HCT116 (cell line): ENCODE data around the gene HIGD1C. TPM values are rescaled to one million over a fixed set of nuclear protein-coding genes. Genes with fewer than 3 reads are reported as not detected.
"Not testable (repeated sequence)": the region's sequence is repeated elsewhere in the genome, so short reads cannot be mapped to it uniquely, and the experiment has no call there.

Source experiments
- ATAC-seq: fragments of 200-7000 bp; cut with Tn5 transposase; 2 replicates; pipeline ENCODE4 v1.9.1; 2020; ENCODE audit warnings: mild to moderate bottlenecking, moderate library complexity
- BruUV-seq: library from RNA; stranded (reverse); fragments of 400-500 nt; replicated peaks from 2 replicates; lab custom pipeline; 2021; lab: Mats Ljungman, UMichigan
- CTCF ChIA-PET: fragments of 300-600 bp; sonication (Branson Sonifier 250); formaldehyde crosslinking; loops from one replicate; lab custom pipeline; 2021; ENCODE audit warnings: antibody characterized with exemption; lab: Charles Lee
- POLR2A ChIA-PET: fragments of 300-600, 350-600 bp; sonication (Branson Sonifier 250); formaldehyde crosslinking; loops from one replicate; lab custom pipeline; 2021; ENCODE audit warnings: antibody characterized with exemption; lab: Charles Lee
- RAD21 ChIA-PET, 2 experiments: fragments of 300-600 bp; sonication (Branson Sonifier 250); formaldehyde crosslinking; loops; one replicate each; lab custom pipeline; 2023; ENCODE audit warnings: low total read pairs in 2 of 2; ENCODE audit not compliant: uncharacterized antibody in 2 of 2, unreplicated experiment in 2 of 2, low non-redundant PET in 1 of 2; lab: Charles Lee
- DNase-seq: peaks from one replicate; pipeline ENCODE4 v3.0.0-alpha.2; 2010; ENCODE audit warnings: low read depth, low spot score
- H2AFZ ChIP-seq: fragments of 200-600 bp; shearing (Covaris generic), sonication (generic); 2 replicates; pipeline ENCODE4 v1.6.1; 2017; ENCODE audit warnings: low read depth, mixed run types, mixed read lengths, antibody characterized with exemption, low read length; ENCODE audit not compliant: poor library complexity, severe bottlenecking
- H3K27ac ChIP-seq: 2 replicates; pipeline ENCODE4 v1.5.1; 2012; ENCODE audit warnings: low read depth, low read length
- H3K27me3 ChIP-seq: fragments of 200-600 bp; sonication (generic); 2 replicates; pipeline ENCODE4 v1.6.1; 2016; ENCODE audit warnings: mixed run types, low read length, mixed read lengths; ENCODE audit not compliant: insufficient read depth
- H3K36me3 ChIP-seq, 2 experiments: fragments of 200-500 bp in 1 of 2; fragments of 200-600 bp in 1 of 2; sonication (Bioruptor generic) in 1 of 2; sonication (generic) in 1 of 2; 2 replicates each; pipeline versions ENCODE4 v1.5.1 to v1.6.1; 2014 to 2016; ENCODE audit warnings: low read length in 2 of 2, inconsistent platforms in 1 of 2, mixed read lengths in 1 of 2, mixed run types in 1 of 2; ENCODE audit not compliant: insufficient read depth in 2 of 2, control insufficient read depth in 1 of 2
- H3K4me1 ChIP-seq, 2 experiments: fragments of 200-600 bp in 1 of 2; sonication (generic) in 1 of 2; 2 replicates each; pipeline versions ENCODE4 v1.5.1 to v1.6.1; 2012 to 2017; ENCODE audit warnings: low read length in 2 of 2, inconsistent platforms in 1 of 2, mild to moderate bottlenecking in 1 of 2, mixed read lengths in 1 of 2, mixed run types in 1 of 2, moderate library complexity in 1 of 2; ENCODE audit not compliant: insufficient read depth in 2 of 2, control insufficient read depth in 1 of 2
- H3K4me2 ChIP-seq: fragments of 200-600 bp; sonication (generic); 2 replicates; pipeline ENCODE4 v1.6.1; 2017; ENCODE audit warnings: mixed run types, low read length, mixed read lengths
- H3K4me3 ChIP-seq, 2 experiments: fragments of 200-600 bp in 1 of 2; sonication (generic) in 1 of 2; replicated peaks in 1 of 2; 2 replicates each; pipeline ENCODE4 v1.5.1; 2011 to 2016; ENCODE audit warnings: low read length in 2 of 2, control low read depth in 1 of 2, low read depth in 1 of 2, mild to moderate bottlenecking in 1 of 2, mixed read lengths in 1 of 2, mixed run types in 1 of 2
- H3K79me2 ChIP-seq: fragments of 200-600 bp; sonication (generic); 2 replicates; pipeline ENCODE4 v1.6.1; 2017; ENCODE audit warnings: mild to moderate bottlenecking, mixed run types, low read length, moderate library complexity, mixed read lengths; ENCODE audit not compliant: insufficient read depth
- H3K9ac ChIP-seq: fragments of 200-600 bp; sonication (generic); 2 replicates; pipeline ENCODE4 v1.6.1; 2016; ENCODE audit warnings: low read length, mixed read lengths
- H3K9me2 ChIP-seq: fragments of 200-600 bp; sonication (generic), shearing (Covaris generic); 2 replicates; pipeline ENCODE4 v1.6.1; 2017; ENCODE audit warnings: mixed run types, mild to moderate bottlenecking, moderate library complexity; ENCODE audit not compliant: insufficient read depth
- H3K9me3 ChIP-seq, 2 experiments: fragments of 200-500 bp in 1 of 2; fragments of 200-600 bp in 1 of 2; sonication (Bioruptor generic) in 1 of 2; sonication (generic) in 1 of 2; 2 replicates each; pipeline ENCODE4 v1.6.1; 2014 to 2017; ENCODE audit warnings: low read length in 2 of 2, mixed read lengths in 2 of 2, inconsistent platforms in 1 of 2, low read depth in 1 of 2, mild to moderate bottlenecking in 1 of 2, mixed run types in 1 of 2, moderate library complexity in 1 of 2; ENCODE audit not compliant: control insufficient read depth in 1 of 2, insufficient read depth in 1 of 2
- H4K20me1 ChIP-seq: fragments of 200-600 bp; sonication (generic), shearing (Covaris generic); 2 replicates; pipeline ENCODE4 v1.6.1; 2017; ENCODE audit warnings: mixed run types, mild to moderate bottlenecking, moderate library complexity; ENCODE audit not compliant: insufficient read depth
- CTCF ChIP-seq, 3 experiments: fragments of 200-600 bp in 1 of 3; sonication (generic) in 1 of 3; IDR thresholded peaks in 2 of 3; conservative IDR thresholded peaks in 1 of 3; 2 replicates each; pipeline ENCODE4 v1.5.1; 2012 to 2017; ENCODE audit warnings: low read depth in 2 of 3, low read length in 2 of 3, antibody characterized with exemption in 1 of 3, borderline replicate concordance in 1 of 3, control low read depth in 1 of 3, mild to moderate bottlenecking in 1 of 3, mixed read lengths in 1 of 3, mixed run types in 1 of 3, moderate library complexity in 1 of 3; ENCODE audit not compliant: insufficient read depth in 1 of 3
- POLR2A ChIP-seq: IDR thresholded peaks from 2 replicates; pipeline ENCODE4 v1.7.0; 2011; ENCODE audit warnings: borderline replicate concordance; ENCODE audit not compliant: insufficient read depth, insufficient read length; ENCODE audit errors: extremely low read depth
- POLR2AphosphoS5 ChIP-seq: IDR thresholded peaks from 2 replicates; pipeline ENCODE4 v1.6.1; 2011; ENCODE audit warnings: mild to moderate bottlenecking, low read depth, low read length, moderate library complexity
- SP1 ChIP-seq: IDR thresholded peaks from 2 replicates; pipeline ENCODE4 v1.6.1; 2012; ENCODE audit warnings: low read depth
- SRF ChIP-seq: IDR thresholded peaks from 2 replicates; pipeline ENCODE4 v1.6.1; 2012; ENCODE audit warnings: low read depth
- intact Hi-C: fragments of 100-400 bp; cut with micrococcal nuclease; formaldehyde crosslinking; loops from 2 replicates; pipeline ENCODE4 v1.10.0; 2022
- total RNA-seq: library from RNA; stranded (reverse); gene quantifications from one replicate; pipeline ENCODE4 v1.2.1, GENCODE V29; 2021; ENCODE audit not compliant: unreplicated experiment

The HIGD1C gene
- total RNA-seq, 1 experiment from 2014 or later: not detected

GRCh38 chr12:50929831-50930230 is 22.5 kb upstream of the HIGD1C start:
- Histone ChIP-seq H3K4me3 (no peak overlapping the region), H3K79me2 (no peaks in the 10 kb centered on the region), H3K9ac (no peak overlapping the region), H3K36me3 (no peaks in the 10 kb centered on the region), H3K4me1 (peaks cover 5 to 6% of the 10 kb centered on the region in 2 experiments; a peak in 3 of 4 replicates), H4K20me1 (no peaks in the 10 kb centered on the region), H3K27me3 (no peaks in the 10 kb centered on the region), H3K27ac (no peak overlapping the region), H2AFZ (no peak overlapping the region), H3K4me2 (no peak overlapping the region), H3K9me3 (no peaks in the 10 kb centered on the region), H3K9me2 (no peaks in the 10 kb centered on the region)
- ATAC-seq: no peak
- DNase-seq: no peak
- TF ChIP-seq POLR2A: no peak
- TF ChIP-seq SRF: no peak
- no peak for TF ChIP-seq SP1
- TF ChIP-seq POLR2AphosphoS5: no peak
- TF ChIP-seq CTCF (IDR thresholded peaks at IDR 0.05 in 2 of 3, conservative IDR thresholded peaks at IDR 0.05 in 1 of 3; ENCODE audit: borderline replicate concordance in 1 of 3, insufficient read depth in 1 of 3, low read depth in 2 of 3, low read length in 2 of 3): no peak
- POLR2A ChIA-PET: interaction anchor here (0.7 kb wide), 1 partner anchor 149 kb away, joined by 3 read pairs; no protein-coding TSS in a partner anchor
- intact Hi-C loops: no loop called here
- RAD21 ChIA-PET: no interaction called here
- BruUV-seq: no TSS peak
- CTCF ChIA-PET: no interaction called here

- RAD21 ChIA-PET: not testable (repeated sequence)
Observed at GRCh38 chr12:50930477-50930876, 21.9 kb upstream of the HIGD1C start.

More at GRCh38 chr12:50930477-50930876, 21.9 kb upstream of the HIGD1C start:
- POLR2A ChIA-PET: interaction anchor here (0.7 kb wide), 1 partner anchor 150 kb away, joined by 3 read pairs; no protein-coding TSS in a partner anchor
- H3K27me3 ChIP-seq, intact Hi-C loops, H3K9me2 ChIP-seq, H2AFZ ChIP-seq, H3K4me2 ChIP-seq, H3K9me3 ChIP-seq, BruUV-seq, ATAC-seq, H3K9ac ChIP-seq, H3K4me1 ChIP-seq, H3K27ac ChIP-seq, H4K20me1 ChIP-seq, H3K36me3 ChIP-seq, H3K79me2 ChIP-seq, DNase-seq, H3K4me3 ChIP-seq, CTCF ChIA-PET: not testable (repeated sequence)
